Measurements from ENCODE around the gene KCNE4.

KCNE4 gene

GRCh38 chr2:223044092-223044836 lies 7.7 kb upstream of the KCNE4 start:
- CTCF ChIA-PET, result no interaction called here
- POLR2A ChIA-PET (ENCODE audit: low non-redundant PET), result no interaction called here
- no peak overlapping the region for H3K27ac ChIP-seq
- no peak for TF ChIP-seq CTCF (conservative IDR thresholded peaks at IDR 0.05; ENCODE audit: low read depth)
- no peak for DNase-seq (ENCODE audit: low spot score)

GRCh38 chr2:223044916-223045700 lies 6.9 kb upstream of the KCNE4 start:
- no peak for TF ChIP-seq CTCF (conservative IDR thresholded peaks at IDR 0.05; ENCODE audit: low read depth)
- CTCF ChIA-PET, result no interaction called here
- no peak for DNase-seq (ENCODE audit: low spot score)
- H3K27ac ChIP-seq, result no peak overlapping the region
- POLR2A ChIA-PET (ENCODE audit: low non-redundant PET), result no interaction called here

GRCh38 chr2:223046470-223047040 lies 5.4 kb upstream of the KCNE4 start:
- no peak overlapping the region for H3K27ac ChIP-seq
- CTCF ChIA-PET, result no interaction called here

GRCh38 chr2:223047260-223047761 lies 4.7 kb upstream of the KCNE4 start:
- CTCF ChIA-PET, result no interaction called here
- no peak for DNase-seq (ENCODE audit: low spot score)
- no peak for TF ChIP-seq CTCF (conservative IDR thresholded peaks at IDR 0.05; ENCODE audit: low read depth)
- no peak overlapping the region for H3K27ac ChIP-seq
- POLR2A ChIA-PET (ENCODE audit: low non-redundant PET), result no interaction called here

More at GRCh38 chr2:223046470-223047040, 5.4 kb upstream of the KCNE4 start:
- DNase-seq (ENCODE audit: low spot score), result no peak
- POLR2A ChIA-PET (ENCODE audit: low non-redundant PET), result no interaction called here
- no peak for TF ChIP-seq CTCF (conservative IDR thresholded peaks at IDR 0.05; ENCODE audit: low read depth)

- POLR2A ChIA-PET (ENCODE audit: low non-redundant PET), result no interaction called here
Observed at GRCh38 chr2:223048519-223048918, 3.5 kb upstream of the KCNE4 start.

More at GRCh38 chr2:223048519-223048918, 3.5 kb upstream of the KCNE4 start:
- no peak for TF ChIP-seq CTCF (conservative IDR thresholded peaks at IDR 0.05; ENCODE audit: low read depth)
- CTCF ChIA-PET, result no interaction called here
- DNase-seq (ENCODE audit: low spot score), result no peak
- no peak overlapping the region for H3K27ac ChIP-seq
